GM21360 (cell line): Measurements from ENCODE around the gene RGS10.

Experiments
- ATAC-seq: cut with Tn5 transposase; IDR thresholded peaks from one replicate; pipeline ENCODE4 v1.9.1; 2021; ENCODE audit warnings: mild to moderate bottlenecking, moderate library complexity; ENCODE audit not compliant: unreplicated experiment

RGS10 gene

GRCh38 chr10:119520283-119520682 is 22.2 kb downstream of the RGS10 start:
- no peak for ATAC-seq

DNA sequence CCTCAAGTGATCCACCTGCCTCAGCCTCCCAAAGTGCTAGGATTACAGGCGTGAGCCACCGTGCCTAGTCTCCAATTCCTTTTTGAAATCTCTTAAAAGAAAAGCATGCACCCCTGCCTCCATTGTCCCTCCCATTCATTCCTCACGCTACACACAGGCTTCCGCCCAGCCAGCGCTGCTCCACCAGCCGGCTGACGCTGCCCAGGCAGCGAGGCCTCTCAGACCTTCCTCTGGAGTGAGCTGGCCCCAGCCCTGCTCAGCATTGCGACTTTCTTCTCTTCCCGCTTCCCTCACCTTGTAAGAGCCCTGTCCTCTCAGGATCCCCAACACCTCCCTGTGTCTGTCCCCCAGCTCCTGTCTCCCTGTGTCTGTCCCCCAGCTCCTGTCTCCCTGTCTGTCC is 23.6 kb downstream of the RGS10 start:
- no peak for ATAC-seq

- peak; percentile 6 for ATAC-seq
Measured at GRCh38 chr10:119518176-119518575, 24.3 kb downstream of the RGS10 start.

DNA sequence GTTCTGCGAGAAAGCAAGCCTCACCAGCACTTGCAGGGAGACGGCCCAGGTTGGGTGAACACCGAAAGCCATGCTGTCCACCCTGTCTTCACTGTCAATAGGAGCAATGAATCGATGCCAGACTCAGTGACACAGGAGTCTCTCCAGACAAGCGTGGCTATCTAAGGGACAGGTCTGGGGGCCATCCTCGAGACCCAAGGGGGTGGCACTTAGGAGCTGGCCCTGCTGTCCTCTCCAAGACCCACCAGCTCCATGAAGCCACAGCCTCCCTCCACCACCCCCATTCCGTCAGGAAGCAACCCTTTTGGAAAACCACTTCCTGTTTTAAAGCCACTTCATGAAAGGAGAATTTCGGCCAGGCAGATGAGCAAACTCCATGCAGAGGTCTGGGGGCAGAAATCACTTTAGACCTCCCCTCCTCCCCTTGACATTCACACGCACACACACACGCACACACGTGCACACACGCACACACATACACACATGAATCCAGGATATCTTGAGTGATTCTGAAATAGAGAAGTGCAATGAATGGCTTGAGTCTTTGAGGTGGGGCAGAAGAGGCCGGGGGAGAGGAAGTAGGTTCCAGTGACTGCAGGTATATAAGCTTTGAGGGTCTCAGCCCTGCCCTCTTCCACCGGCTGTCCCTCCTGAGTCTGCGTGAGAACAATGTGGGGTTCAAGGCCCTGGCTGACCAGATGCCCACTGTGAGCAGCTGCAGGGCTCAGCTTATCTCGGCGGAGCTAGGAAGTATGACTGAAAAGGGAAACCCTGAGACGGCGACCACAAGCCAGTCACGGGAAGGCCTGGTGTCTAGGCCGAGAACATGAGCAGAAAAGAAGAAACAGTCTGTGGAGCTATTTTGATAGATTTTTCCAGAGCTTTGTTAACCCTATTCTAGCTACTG is 25.0 kb downstream of the RGS10 start:
- ATAC-seq, result peak; percentile 45

DNA sequence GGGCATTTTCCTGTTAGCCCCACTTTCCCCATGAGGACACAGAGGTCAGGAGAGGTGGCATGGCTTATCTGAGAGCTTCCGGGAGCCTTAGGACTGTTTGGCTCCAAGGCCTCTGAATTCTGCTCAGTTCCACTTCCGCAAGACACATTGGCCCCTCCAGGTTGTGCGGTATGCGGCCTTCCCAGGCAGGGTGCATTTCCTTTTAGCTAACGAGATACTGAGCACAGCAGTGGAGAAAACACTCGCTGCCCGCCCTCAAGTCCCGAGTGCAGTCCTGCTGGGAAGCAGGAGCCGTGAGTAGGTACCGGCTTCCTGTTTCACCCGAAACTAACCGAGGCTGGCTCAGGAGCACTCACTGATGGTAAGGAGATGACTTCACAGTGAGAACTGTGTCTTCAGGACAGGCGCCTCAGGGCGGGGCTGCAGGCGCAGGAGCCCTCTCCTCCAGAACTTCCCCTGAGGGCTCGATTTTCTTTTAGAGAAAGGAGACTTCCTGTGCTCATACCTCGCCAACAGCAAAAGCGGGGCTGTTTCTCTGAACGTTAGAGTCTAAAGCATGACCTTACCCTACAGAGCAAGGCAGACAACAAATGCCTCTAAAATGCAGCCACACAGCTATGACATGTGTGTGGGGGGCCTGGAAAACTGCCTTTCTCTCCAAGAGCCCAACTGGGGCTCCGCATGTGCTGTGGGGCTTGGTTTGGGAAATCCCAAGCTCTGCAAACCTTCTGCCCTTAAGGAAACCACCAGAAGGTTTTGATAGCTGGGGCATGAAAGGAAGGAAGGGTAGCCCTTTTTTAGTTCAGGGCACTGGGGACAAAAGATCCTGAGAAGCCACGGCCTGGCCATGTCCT is 25.9 kb downstream of the RGS10 start:
- peak; percentile 68 for ATAC-seq

DNA sequence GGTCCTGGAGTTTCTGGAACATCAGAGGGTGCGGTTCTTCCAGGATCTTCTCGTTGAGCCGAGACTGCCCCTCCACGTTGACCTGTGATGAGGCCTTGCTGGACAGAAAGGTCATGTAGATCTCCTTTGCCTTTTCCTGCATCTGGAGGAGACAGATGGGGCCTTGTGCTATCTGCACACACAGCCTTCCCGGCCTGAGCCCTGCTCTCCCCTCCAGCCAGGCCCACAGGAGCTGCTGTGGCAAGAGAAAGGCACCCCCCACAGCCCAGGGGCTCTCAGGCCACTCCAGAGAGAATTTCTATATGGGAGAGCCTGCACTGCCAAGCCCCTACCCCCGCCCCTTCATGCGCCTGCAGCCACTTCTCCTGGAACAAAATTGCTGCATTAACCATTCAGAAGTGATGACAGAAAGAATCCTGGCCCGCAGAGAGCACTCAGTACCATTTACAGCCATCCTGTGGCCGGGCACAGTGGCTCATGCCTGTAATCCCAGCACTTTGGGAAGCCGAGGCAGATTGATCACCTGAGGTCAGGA is 26.9 kb downstream of the RGS10 start:
- no peak for ATAC-seq

DNA sequence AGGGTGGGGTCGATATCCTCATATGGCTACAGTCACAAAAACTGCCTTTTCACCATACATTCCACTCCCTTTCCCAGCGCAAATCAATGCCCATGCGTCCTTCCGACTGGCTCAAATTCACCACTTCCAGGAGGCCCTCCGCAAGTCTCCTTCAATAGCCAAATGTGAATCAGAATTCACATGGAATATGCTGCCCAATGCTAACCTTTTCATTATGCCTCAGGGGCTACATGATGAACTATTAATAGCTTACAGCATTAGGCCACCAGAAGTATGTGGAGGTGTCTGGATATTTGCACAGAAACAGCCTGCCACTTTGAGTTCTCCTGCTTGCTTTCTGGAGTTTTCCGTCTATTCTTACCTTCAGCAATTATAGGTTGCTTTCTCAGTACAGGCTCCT is 27.7 kb downstream of the RGS10 start:
- ATAC-seq, result no peak

- ATAC-seq, result no peak
Measured at GRCh38 chr10:119511828-119512515, 30.5 kb downstream of the RGS10 start.

DNA sequence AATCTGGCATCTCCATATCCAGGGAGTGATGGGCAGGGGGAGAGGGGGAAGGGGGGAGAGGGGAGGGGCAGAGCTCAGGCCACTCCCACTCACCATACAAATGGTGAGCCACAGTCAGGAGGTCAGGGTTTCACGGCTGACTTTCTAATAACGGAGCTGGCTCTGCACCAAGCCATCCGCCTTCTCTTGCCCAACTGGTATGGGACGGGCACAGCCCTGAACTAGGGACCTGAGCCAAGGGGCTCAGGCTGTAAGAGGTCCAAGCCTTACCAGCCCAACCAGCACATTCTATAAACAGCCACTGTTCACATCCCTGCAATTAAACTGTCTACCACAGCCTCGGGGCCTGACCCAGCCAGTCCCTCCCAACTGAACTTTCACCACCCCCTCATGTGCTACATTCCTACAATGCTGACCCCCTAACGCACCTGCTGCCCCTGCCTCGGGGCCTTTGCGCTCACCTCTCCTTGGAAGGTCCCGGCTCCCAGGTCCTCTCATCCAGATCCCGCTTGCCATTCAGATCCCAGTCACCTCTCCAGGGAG is 32.5 kb downstream of the RGS10 start:
- ATAC-seq, result no peak

- ATAC-seq, result no peak
Measured at GRCh38 chr10:119507115-119507514, 35.4 kb downstream of the RGS10 start.

DNA sequence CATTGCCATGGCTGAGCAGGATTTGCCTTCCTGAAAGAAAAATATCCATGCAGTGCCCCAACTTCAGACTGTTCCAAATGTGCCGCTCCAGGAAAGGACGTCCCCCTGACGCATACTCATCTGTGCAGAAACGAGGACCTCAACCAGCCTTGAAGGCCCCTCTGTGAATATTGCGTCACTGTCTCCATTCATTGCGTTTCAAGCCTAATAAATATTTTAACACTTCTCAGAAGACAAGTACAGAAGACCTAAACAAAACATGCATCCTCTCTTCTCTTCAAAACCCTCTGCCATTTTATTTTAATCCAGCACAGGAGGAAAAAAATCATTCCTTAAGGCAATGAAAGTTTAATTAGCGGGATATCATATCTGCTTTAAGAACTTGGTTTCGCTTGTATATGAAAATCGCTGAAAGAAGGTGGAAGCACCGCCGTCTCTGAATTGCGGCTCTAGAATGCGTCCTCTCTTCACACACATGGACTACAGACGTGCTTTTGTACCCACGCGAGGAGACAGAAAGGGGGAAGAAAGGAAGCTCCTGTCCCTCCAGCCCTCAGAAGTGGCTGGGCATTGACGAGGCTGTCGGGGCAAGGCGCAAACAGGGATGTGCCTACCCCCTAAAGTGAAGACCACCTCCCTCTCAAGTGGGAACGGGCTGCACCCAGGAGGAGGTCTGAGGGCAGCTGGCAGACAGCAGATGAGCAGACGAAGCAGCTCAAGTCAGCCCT is 36.8 kb downstream of the RGS10 start:
- no peak for ATAC-seq

- ATAC-seq, result no peak
Measured at GRCh38 chr10:119505131-119505551, 37.4 kb downstream of the RGS10 start.

DNA sequence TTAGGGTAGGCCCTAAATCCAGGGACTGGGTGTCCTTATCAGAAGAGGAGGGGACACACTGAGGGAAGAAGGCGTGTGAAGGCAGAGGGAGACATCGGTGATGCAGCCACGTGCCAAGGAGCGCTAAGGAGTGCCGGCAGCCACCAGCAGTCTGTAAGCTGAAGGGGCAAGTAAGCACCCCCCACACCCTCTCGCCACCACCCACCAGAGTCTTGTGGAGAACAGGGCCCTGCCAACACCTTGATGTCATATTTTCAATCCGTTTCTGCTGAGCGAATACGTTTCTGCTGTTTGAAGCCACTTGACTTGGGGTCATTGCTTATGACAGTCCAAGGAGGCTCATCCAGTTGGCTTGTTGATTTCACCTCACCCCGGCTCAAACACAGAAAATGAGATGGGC is 37.9 kb downstream of the RGS10 start:
- ATAC-seq, result no peak

DNA sequence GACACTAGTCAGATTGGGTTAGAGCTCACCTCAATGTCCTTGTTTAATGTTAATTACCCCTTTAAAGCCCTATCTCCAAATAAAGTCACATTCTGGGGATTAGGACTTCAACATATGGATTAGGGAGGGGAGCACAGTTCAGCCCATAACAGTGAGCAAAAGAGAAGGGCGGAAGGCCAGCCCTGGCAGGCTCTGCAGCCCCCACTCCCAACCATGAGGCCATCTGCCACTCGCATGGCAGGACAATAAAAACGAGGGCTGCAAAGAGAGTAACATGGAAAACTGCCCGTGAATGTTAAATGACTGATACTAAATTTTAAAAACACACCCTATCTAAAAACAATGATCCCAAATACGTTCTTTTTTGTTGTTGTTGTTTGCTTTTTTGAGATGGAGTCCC is 38.7 kb downstream of the RGS10 start:
- ATAC-seq, result no peak

- no peak for ATAC-seq
Measured at GRCh38 chr10:119502618-119503155, 39.8 kb downstream of the RGS10 start.

- ATAC-seq, result no peak
Measured at GRCh38 chr10:119502209-119502608, 40.3 kb downstream of the RGS10 start.

DNA sequence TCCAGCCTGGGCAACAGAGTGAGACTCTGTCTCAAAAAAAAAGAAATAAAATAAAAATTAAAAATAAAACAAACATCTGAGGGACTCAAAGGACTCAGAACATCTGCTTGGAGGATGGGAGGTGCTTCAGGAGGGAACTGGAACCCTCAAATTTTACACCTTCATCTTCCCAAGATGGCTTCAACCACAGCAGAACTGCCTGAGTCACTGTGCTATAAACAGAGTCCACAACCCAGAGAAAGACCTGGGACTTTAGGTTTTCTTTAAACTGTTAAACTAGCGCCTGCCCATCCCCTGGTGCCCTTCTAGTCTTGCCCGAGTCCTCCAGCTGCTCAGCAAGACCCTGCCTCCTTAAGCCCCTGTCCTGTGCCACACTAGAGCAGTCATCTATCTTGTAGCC is 40.8 kb downstream of the RGS10 start:
- no peak for ATAC-seq

DNA sequence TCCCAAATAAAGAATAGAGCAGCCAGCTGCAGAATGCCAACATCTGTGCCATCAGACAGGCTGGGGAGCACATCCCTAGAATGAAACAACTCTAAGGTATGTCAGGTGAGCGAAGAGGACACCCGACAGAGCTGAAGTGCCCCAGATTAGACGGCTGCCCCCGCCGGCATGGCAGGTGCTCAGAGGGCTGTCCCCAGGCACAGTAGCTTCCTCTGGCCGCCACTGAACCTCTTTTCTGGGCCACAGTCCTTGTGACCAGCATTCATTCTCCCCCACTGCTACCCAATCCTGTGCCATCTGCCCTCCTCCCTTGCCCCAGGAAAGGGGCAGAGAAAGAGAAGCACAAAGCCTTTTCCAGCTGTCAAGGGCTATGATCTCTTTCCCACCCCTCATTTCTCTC is 41.7 kb downstream of the RGS10 start:
- ATAC-seq, result no peak

DNA sequence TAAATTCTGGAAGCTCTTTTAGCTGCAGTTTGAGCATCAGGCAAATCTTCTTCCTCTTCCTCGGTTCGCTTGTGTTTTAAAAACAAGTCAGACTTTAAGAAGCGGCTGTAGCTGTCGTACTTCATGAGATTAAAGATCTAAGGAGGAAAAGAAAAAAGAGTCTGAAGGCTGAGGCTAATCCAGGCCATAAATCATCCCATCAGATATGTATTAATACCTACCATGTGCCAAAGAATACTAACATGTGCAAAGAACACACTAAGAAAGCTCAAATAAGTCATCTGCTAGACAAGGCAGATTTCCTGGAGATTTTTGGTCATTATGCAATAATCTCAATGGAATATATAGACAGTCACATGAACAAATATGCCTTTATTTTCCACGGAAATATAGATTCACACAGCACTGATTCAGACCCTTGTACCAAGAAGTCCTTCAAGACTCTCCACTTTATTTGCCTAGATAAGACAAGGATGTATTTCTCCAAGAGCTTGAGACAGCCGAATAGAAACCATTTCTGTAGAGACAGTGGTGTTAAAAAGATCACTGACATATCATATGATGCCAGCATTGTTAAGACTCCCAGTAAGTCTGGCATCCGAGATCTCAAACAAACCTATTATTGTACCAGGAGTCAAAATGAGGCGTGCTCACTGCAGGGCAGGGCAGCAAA is 42.3 kb downstream of the RGS10 start:
- no peak for ATAC-seq
